ENCODE results near the gene SCAI.

Gene SCAI

DNA sequence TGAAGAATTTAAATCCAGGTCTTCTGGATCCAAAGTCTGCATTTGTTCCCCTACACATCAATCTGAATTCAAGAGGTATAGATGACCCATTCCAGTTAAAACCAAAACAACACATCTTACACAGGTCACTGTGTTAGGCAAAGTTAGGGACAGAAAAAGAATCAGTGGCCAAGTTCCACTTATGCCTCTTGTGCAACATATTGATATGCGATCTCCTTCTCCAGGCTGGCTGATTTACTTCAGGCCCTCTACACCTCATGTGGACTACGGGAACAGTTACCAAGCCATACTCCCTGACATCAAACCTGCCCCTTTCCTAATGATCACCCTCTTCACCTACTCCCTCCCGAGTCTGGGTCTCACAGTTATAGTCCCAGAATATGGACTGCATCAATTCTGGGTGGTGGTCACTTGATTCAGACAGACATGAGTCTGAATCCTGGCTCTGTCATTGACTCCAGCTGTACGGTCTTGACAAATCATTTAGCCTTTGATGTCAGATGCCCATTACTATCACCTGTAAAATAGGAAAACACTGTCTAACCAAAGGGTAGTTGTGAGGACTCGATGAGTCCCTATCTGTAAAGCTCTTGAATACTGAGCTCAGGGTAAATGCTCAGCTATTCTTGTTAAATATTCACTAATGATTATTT lies 228.4 kb downstream of the SCAI start:
- H3K4me3 ChIP-seq (ENCODE audit: low read length), result no peak overlapping the region
- TF ChIP-seq, protein P1, sequence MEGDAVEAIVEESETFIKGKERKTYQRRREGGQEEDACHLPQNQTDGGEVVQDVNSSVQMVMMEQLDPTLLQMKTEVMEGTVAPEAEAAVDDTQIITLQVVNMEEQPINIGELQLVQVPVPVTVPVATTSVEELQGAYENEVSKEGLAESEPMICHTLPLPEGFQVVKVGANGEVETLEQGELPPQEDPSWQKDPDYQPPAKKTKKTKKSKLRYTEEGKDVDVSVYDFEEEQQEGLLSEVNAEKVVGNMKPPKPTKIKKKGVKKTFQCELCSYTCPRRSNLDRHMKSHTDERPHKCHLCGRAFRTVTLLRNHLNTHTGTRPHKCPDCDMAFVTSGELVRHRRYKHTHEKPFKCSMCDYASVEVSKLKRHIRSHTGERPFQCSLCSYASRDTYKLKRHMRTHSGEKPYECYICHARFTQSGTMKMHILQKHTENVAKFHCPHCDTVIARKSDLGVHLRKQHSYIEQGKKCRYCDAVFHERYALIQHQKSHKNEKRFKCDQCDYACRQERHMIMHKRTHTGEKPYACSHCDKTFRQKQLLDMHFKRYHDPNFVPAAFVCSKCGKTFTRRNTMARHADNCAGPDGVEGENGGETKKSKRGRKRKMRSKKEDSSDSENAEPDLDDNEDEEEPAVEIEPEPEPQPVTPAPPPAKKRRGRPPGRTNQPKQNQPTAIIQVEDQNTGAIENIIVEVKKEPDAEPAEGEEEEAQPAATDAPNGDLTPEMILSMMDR (conservative IDR thresholded peaks at IDR 0.05; ENCODE audit: low read length), result no peak
- no peak for DNase-seq (ENCODE audit: low read depth)

DNA sequence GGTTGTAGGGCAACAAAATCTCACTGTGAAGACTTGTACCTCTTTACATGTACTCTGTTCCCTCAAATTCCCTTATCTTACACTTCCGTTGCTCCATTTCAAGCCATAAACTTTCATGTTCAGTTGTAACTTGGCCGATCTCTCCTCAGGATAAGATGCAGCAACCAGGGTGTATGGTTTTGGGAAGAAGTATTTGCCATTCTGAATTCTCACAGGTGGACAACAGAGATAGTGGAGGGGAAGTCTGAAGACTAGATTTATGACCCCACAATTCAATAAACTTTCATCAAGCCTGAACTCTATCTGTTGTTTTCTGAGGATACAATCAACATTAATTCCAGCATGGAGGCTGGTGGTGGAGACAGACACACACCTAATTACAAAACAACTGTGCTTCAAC lies 229.9 kb downstream of the SCAI start:
- no peak for DNase-seq (ENCODE audit: low read depth)
- no peak overlapping the region for H3K4me3 ChIP-seq (ENCODE audit: low read length)
- TF ChIP-seq, protein P1 (conservative IDR thresholded peaks at IDR 0.05; ENCODE audit: low read length), result no peak

DNA sequence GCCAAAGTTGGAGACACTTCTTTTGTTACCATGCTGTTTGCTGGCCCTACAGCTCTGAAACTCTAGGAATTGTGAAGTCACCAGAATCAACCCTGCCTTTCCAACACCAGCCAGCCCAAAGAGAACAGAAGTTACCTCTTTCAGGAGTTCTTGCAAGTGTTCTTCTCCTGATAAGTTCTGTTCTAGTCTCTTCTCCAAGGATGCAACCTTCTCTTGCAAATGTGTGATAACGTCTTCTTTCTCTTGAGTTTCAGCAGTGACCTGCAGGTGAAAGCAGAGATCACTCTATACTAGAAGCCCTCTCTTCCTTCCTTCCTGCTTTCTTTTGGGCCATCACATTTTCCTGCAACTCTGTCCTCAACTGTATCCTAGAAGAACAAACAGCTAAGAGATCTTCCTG lies 231.6 kb downstream of the SCAI start:
- H3K4me3 ChIP-seq (ENCODE audit: low read length), result no peak overlapping the region
- DNase-seq (ENCODE audit: low read depth), result no peak
- TF ChIP-seq, protein P1 (conservative IDR thresholded peaks at IDR 0.05; ENCODE audit: low read length), result no peak

DNA sequence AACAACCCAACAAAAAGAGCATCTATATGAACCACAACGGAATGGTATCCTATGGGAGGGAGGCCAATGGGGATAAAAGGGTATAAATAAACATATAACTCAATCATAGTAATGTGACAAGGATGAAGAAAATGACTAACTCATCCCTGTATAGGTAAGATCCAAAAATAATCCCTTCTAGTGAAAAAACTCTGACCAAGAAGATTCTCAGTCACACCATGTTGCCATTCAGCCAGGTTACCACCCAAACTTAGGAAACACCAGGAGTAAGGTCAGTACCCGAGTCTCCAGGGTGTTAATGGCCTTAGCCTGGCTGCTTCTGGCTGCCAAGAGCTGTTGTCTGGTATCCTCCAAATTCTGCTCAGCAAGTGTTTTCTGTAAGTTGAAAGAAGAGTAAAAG lies 235.2 kb downstream of the SCAI start:
- TF ChIP-seq, protein P1 (conservative IDR thresholded peaks at IDR 0.05; ENCODE audit: low read length), result no peak
- no peak for DNase-seq (ENCODE audit: low read depth)

DNA sequence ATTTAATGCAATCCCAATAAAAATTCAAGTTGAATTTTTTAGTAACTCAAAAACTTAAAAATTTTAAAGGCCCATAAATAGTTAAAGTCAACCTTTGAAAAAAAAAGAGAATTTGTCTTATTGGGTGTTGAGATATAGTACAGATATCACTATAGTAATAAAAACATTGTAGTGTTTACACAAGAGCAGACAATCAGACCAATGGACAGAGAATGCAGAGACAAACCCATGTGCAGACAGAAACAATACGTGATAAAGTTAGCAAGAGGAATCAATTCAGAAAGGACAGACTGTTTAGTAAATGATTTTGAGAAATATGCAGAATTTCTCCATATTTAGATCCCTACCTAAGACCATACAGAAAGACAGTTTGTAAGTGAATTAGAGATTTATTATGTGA lies 236.4 kb downstream of the SCAI start:
- no peak for DNase-seq (ENCODE audit: low read depth)
- no peak overlapping the region for H3K4me3 ChIP-seq (ENCODE audit: low read length)
- TF ChIP-seq, protein P1 (conservative IDR thresholded peaks at IDR 0.05; ENCODE audit: low read length), result no peak

More for the DNA sequence above, 235.2 kb downstream of the SCAI start:
- no peak overlapping the region for H3K4me3 ChIP-seq (ENCODE audit: low read length)

DNA sequence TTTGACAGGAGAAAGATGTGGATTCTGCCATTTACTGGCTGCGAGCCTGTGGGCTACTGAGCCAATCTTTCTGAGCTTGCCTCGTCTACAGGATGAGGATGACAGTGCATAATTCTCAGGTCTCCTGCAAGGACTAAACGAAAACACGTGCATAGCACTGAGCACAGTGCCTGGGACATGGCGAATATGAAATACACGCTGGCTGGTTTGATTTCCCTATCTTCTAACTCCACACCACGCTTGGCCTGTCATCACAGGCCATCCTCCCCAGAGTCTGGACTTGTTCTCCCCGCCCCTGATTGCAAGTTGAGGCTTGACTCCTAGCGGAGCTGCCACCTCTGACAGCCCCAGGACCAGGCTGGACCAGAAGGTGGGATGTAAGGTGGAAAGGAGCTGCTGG lies 243.5 kb downstream of the SCAI start:
- no peak for DNase-seq (ENCODE audit: low read depth)

More for the DNA sequence above, 243.5 kb downstream of the SCAI start:
- TF ChIP-seq, protein P1 (conservative IDR thresholded peaks at IDR 0.05; ENCODE audit: low read length), result no peak
- H3K4me3 ChIP-seq (ENCODE audit: low read length), result no peak overlapping the region
